Effector memory CD4-positive, alpha-beta T cell (primary cell): ENCODE results near the gene CEBPE.

ENCODE experiments used
- DNase-seq, 3 donors: peaks; one replicate each; pipeline ENCODE4 v3.0.0-alpha.2; 2020
- H3K27ac ChIP-seq: 2 replicates; pipeline ENCODE4 v1.7.0; 2013; ENCODE audit warnings: mild to moderate bottlenecking, low read length, moderate library complexity; ENCODE audit not compliant: insufficient read depth, poor library complexity, severe bottlenecking
- H3K27me3 ChIP-seq: replicated peaks from 2 replicates; pipeline ENCODE4 v1.7.0; 2013; ENCODE audit warnings: mild to moderate bottlenecking, low read length; ENCODE audit not compliant: insufficient read depth, control insufficient read depth, poor library complexity, severe bottlenecking
- H3K36me3 ChIP-seq: 2 replicates; pipeline ENCODE4 v1.7.0; 2013; ENCODE audit warnings: mild to moderate bottlenecking, low read length, moderate library complexity; ENCODE audit not compliant: control insufficient read depth, insufficient read depth
- H3K4me1 ChIP-seq: 2 replicates; pipeline ENCODE4 v1.7.0; 2013; ENCODE audit warnings: low read length, mild to moderate bottlenecking; ENCODE audit not compliant: control insufficient read depth, insufficient read depth, poor library complexity, severe bottlenecking
- H3K4me3 ChIP-seq: 2 replicates; pipeline ENCODE4 v1.7.0; 2013; ENCODE audit warnings: low read length, low read depth, mild to moderate bottlenecking; ENCODE audit not compliant: insufficient read depth, poor library complexity, severe bottlenecking
- H3K9me3 ChIP-seq: 2 replicates; pipeline ENCODE4 v1.7.0; 2013; ENCODE audit warnings: mild to moderate bottlenecking, low read length, moderate library complexity; ENCODE audit not compliant: control insufficient read depth

Gene CEBPE

DNA sequence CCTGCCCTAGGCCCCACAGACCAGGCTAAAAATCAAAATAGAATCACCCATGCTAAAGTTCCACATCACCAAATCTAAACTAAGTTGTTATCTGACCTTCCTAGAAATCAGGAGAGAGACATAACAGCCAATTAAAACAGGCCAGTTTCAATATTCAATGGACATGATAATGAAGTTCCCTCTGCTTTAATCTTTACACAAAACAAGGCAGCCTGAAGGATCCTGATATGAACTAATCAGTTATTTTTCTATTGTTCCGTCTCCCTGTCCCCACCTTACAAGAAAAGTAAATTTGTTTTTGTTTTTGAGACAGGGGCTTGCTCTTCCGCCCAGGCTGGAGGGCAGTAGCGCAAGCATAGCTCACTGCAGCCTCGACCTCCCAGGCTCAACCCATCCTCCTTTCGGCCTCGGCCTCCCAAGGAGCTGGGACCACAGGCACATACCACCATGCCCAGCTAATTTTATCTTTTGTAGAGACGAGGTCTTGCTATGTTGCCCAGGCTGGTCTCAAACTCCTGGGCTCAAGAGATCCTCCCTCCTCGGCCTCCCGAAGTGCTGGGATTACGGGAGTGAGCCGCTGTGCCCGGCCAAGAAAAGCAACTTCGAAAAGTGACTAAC, 5.4 kb upstream of the CEBPE start:
- Histone ChIP-seq H3K4me3 (no peak overlapping the region), H3K27me3 (no peaks in the 10 kb centered on the region), H3K9me3 (no peaks in the 10 kb centered on the region), H3K36me3 (no peaks in the 10 kb centered on the region), H3K27ac (no peak overlapping the region), H3K4me1 (peaks cover 22% of the 10 kb centered on the region)
- no peak for DNase-seq

DNA sequence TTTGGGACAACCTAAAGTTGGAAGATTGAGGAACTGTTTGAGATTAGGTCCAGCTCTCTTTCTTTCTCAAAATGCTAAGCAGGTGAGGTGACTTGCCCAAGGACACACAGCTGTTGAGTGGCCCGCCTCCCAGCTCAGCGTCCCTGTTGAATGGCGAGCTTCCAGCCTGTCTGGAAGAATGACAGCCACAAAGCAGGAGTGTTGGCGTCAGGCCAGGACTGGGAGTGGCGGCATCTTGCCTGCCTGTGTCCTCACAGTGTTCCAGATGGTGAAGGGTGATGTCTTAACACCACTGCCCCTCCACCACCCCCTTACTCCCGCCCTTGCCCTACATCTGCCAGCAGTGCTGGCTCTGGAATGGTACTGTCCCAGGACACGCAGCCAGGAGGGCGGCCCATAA, 4.4 kb upstream of the CEBPE start:
- no peak overlapping the region for H3K27ac ChIP-seq
- H3K4me3 ChIP-seq = no peak overlapping the region
- H3K4me1 ChIP-seq = peaks cover 32% of the 10 kb centered on the region
- no peaks in the 10 kb centered on the region for H3K27me3 ChIP-seq
- no peak for DNase-seq
- no peaks in the 10 kb centered on the region for H3K9me3 ChIP-seq
- H3K36me3 ChIP-seq = no peaks in the 10 kb centered on the region

DNA sequence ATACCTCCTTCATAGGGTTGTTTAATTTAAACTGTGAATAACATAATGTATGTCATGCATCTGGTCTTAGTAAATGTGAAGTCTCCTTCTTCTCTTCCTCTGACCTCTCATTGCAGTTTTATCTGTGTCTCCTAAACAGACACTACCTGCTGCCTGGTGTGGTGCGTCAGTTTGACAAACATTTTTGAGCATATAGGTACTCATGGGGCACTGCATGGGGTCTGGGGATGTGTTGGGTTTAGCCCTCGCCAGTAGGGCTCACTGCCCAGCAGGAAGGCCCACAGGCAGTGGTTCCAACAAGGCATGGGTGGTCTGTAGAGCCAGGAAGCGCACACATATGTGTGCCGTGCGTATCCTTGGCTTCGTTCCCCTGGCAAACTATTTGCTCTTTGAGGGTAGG, 3.0 kb upstream of the CEBPE start:
- H3K9me3 ChIP-seq = no peaks in the 10 kb centered on the region
- H3K27ac ChIP-seq = no peak overlapping the region
- no peaks in the 10 kb centered on the region for H3K27me3 ChIP-seq
- DNase-seq = no peak
- no peak overlapping the region for H3K4me3 ChIP-seq
- H3K4me1 ChIP-seq = peaks cover 44% of the 10 kb centered on the region
- H3K36me3 ChIP-seq = no peaks in the 10 kb centered on the region

DNA sequence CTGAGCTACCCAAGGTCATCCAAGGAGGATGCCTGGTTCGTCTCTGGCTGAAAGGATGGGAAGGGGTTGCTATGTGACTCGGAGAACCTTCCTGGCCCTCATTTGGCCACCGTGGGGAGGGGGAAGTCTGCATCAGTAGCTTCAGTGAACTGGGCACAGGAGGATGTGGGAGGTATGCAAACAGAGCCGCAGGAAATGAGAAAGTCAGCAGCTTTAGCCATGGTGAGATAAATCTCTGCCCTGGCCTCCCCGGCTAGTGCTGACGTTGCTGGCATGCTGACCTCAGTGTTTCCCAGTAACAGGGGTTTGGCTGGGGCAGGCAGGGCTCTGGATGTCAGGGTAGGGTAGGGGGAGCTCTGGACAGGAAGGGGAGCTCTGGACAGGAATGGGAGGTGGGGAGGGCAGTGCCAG, 2.3 kb upstream of the CEBPE start:
- Histone ChIP-seq H3K4me1 (peaks cover 44% of the 10 kb centered on the region), H3K9me3 (no peaks in the 10 kb centered on the region), H3K27ac (no peak overlapping the region), H3K27me3 (no peaks in the 10 kb centered on the region), H3K4me3 (no peak overlapping the region), H3K36me3 (no peaks in the 10 kb centered on the region)
- no peak for DNase-seq

DNA sequence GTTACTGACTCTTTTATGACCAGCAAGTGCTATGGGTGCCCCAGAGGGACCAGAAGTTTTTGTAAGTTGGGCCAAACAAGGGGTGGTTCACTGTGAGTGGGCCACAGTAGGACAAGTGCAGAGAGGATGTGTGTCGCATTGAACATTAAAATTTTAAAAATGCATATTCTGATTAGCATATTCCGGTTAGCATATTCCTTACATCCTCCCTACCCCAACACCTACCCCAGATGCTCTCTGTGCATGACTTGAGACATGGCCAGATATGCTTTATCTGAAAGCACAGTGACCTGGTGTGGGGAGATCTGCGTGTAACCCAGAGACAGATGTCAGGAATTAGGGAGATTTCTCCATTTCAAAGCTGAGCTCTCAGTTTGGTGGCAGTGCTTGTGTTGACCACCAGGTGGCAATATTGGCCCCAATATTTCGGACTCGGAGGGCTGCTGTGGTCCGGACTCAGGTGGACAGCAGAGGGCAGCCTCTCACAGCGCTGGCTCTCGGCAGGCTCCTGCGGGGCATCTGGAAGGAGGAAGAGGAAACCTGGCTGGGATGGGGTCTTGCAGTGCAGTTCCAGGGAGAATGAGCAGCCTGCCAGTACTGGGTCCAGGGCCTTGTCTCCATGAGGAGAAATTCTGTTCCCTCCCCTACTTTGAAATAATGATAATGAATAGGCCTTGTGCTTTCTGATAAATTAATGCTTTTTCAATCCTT, 1.6 kb upstream of the CEBPE start:
- no peak overlapping the region for H3K4me3 ChIP-seq
- peak overlapping the region; percentile 53 for H3K27ac ChIP-seq
- H3K36me3 ChIP-seq = no peaks in the 10 kb centered on the region
- peak; percentile 63 to 76 (median 67) for DNase-seq
- no peaks in the 10 kb centered on the region for H3K27me3 ChIP-seq
- H3K9me3 ChIP-seq = no peaks in the 10 kb centered on the region
- peaks cover 44% of the 10 kb centered on the region for H3K4me1 ChIP-seq

DNA sequence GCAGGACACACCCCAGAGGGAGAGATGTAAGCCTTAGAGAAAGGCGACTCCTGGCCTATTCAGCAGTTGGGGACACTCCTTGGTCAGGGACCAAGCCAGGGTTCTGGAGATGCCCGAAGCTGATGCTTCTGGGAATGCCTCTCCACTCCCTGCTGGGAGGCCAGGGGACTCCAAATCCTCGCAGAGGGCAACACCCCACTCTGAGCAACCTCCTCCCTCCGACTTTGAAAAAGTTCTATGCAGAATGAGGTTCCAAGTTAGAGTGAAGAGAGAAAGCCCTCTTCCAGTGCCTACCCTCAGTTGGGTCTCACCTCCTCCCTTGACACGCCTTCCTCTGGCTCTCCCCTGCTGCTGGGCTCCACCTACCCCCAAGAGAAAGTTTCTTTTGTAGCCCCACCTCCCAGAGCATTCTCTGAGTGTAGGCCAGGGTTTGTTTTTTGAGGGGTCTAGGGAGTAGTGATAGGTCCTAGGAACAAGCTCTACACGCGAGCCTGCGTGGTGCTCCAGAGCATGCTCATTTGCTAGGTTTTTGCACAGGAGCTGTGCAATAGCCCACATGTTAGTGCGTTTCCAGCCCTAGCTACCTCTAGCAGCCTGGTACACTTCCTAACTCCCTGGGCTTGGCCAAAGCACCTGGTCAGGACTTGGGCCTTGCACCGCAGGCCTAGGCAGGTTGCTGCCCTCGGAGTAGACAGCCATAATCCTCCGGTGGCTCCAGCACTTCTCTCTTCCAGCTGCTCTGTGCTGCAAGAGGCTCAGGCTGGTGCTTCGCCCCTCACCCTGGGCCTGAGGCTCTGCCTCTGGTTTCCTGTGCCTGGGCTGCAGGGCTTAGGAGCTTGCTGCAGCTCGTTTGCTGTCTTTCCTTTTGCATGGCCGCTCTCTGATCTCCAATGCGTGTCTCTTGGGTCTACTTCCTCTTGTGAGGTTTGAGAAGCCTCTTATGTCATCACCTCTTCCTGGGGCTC, 590 bp upstream of the CEBPE start:
- Histone ChIP-seq H3K27me3 (no peaks in the 10 kb centered on the region), H3K4me1 (peaks cover 44% of the 10 kb centered on the region), H3K27ac (peak overlapping the region; percentile 53), H3K36me3 (no peaks in the 10 kb centered on the region), H3K9me3 (no peaks in the 10 kb centered on the region), H3K4me3 (no peak overlapping the region)
- DNase-seq = peak in 1 of 3 donors; percentile 3

DNA sequence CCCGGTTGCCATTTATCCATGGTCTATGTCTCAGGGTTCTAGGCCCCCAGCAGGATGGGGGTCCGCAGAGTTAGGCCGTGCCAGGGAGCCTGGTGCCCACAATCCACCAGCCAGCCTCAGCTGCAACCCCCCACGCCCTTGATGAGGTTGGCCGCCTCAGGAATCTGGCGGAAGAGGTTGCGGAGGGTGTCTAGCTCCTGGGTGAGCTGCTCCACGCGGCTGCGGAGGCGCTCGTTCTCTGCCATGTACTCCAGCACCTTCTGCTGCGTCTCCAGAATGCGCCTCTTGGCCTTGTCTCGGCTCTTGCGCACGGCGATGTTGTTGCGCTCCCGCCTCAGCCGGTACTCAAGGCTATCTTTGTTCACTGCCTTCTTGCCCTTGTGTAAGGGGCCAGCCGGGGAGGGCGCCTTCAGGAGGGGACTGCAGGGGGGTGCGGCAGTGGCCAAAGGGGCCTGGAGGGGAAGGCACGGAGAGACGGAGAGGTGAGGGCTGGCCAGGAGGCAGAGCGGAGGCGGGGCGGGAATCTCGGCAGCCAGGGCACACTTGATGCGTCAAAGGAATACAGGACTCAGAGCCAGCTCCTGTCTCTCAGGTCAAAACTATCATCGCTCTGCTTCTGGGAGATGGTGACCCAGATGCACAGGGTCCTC, 1.6 kb downstream of the CEBPE start:
- Histone ChIP-seq H3K4me1 (peaks cover 44% of the 10 kb centered on the region), H3K36me3 (no peaks in the 10 kb centered on the region)

DNA sequence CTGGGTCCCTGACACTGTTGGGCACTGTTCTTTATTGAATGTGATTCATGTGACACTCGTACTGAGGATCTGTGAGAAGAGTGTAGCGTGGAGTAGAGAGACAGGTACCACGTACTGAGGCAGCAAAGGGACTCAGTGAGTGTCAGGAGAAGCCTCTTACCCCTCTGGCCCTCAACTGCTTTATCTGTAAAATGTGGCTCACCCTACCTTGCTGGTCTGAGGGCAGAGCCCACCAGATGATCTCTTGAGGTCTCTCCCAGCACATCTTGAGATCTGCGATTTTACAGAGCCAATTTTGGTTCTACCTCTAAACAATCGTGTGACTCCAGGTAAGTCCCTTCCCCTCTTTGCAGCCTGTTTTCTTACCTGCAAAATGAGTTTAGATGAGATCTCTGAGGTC, 3.1 kb downstream of the CEBPE start:
- H3K27ac ChIP-seq = no peak overlapping the region
- no peak overlapping the region for H3K4me3 ChIP-seq
- DNase-seq = no peak
- H3K4me1 ChIP-seq = peaks cover 38% of the 10 kb centered on the region
- H3K9me3 ChIP-seq = no peaks in the 10 kb centered on the region
- H3K36me3 ChIP-seq = no peaks in the 10 kb centered on the region
- H3K27me3 ChIP-seq = no peaks in the 10 kb centered on the region

More for the DNA sequence above, 1.6 kb downstream of the CEBPE start:
- H3K27ac ChIP-seq = no peak overlapping the region
- no peak overlapping the region for H3K4me3 ChIP-seq
- H3K27me3 ChIP-seq = no peaks in the 10 kb centered on the region
- no peaks in the 10 kb centered on the region for H3K9me3 ChIP-seq
- DNase-seq = no peak

DNA sequence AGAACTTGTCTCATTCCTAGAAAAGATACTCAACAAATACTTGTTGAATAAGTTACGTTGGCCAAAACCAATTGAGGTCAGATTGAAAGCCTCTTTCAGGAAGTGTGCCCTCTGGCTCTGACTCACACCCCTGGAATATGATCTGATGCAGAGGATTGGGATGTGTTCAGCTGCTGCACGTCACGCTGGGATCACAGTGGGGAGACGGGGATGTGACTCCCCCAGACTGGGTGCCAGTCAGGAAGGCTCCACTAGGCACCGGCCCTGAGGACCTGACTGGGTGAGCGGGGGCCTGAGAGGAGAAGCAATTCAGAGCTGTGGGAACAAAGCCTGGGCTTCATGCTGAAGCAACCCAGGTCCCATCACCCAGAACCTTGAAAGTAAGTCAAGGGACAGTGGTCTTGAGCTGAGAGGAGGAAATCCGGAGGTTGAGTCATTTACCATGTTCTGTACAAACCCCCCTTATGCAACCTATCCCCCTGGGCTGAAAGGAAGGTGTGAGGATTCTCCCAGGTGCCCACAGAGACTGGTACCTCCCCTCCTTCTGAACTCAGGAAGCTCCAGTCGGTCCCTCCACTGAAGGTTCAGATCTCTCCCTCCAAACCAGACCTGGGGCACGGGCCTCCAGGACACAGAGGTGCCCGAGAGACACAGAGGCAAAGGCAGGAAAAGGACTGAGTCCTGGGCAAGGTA, 3.9 kb downstream of the CEBPE start:
- DNase-seq = no peak
- Histone ChIP-seq H3K27me3 (no peaks in the 10 kb centered on the region), H3K4me1 (peaks cover 30% of the 10 kb centered on the region), H3K4me3 (no peak overlapping the region), H3K36me3 (no peaks in the 10 kb centered on the region), H3K9me3 (no peaks in the 10 kb centered on the region), H3K27ac (no peak overlapping the region)
